Vagina (tissue), 2 donors: ENCODE data around the gene ZIC4. TPM values are rescaled to one million over a fixed set of nuclear protein-coding genes. Genes with fewer than 3 reads are reported as not detected.

Source experiments
- DNase-seq, 2 donors: peaks; one replicate each; pipeline ENCODE4 v3.0.0-alpha.2; 2017; ENCODE audit errors: extremely low spot score in 2 of 2
- H3K27ac ChIP-seq: fragments of 200-600 bp; sonication (generic); one replicate; pipeline ENCODE4 v1.5.1; 2019
- H3K27me3 ChIP-seq: fragments of 200-600 bp; sonication (generic); one replicate; pipeline ENCODE4 v1.5.1; 2019
- H3K36me3 ChIP-seq, 2 donors: fragments of 200-600 bp; sonication (generic); one replicate each; pipeline ENCODE4 v1.5.1; 2017 to 2019
- H3K4me1 ChIP-seq: fragments of 200-600 bp; sonication (generic); one replicate; pipeline ENCODE4 v1.5.1; 2019
- H3K4me3 ChIP-seq, 2 donors: fragments of 200-600 bp; sonication (generic); 1 replicate in 1 of 2; 2 replicates in 1 of 2; pipeline ENCODE4 v1.5.1; 2016 to 2019
- H3K9me3 ChIP-seq: fragments of 200-600 bp; sonication (generic); one replicate; pipeline ENCODE4 v1.5.1; 2019
- POLR2A ChIP-seq, 2 donors: fragments of 450-650 bp; IDR thresholded peaks; one replicate each; pipeline ENCODE4 v1.6.1; 2017; ENCODE audit warnings: antibody characterized with exemption in 2 of 2, mild to moderate bottlenecking in 2 of 2, moderate library complexity in 2 of 2
- POLR2AphosphoS5 ChIP-seq, 2 donors: sonication (generic); formaldehyde crosslinking; IDR thresholded peaks; one replicate each; pipeline ENCODE4 v1.9.0; 2017; ENCODE audit warnings: antibody characterized with exemption in 2 of 2, mild to moderate bottlenecking in 2 of 2, low read depth in 1 of 2; ENCODE audit not compliant: insufficient read depth in 1 of 2
- intact Hi-C: fragments of 100-400 bp; cut with DNase I; formaldehyde crosslinking; loops from one replicate; pipeline ENCODE4 v1.15.1; 2023
- total RNA-seq: library from RNA; depleted of rRNA; stranded (reverse); fragments of >200 nt; gene quantifications from one replicate; pipeline ENCODE4 v1.2.3, GENCODE V29; 2016
- TF ChIP-seq, protein P1 (sequence below), 3 experiments: fragments of 450-650 bp in 2 of 3; fragments of 200-600 bp in 1 of 3; sonication (generic) in 1 of 3; IDR thresholded peaks; one replicate each; pipeline ENCODE4 v1.5.1; 2017 to 2019; ENCODE audit warnings: antibody characterized with exemption in 3 of 3, mild to moderate bottlenecking in 2 of 3, moderate library complexity in 2 of 3

Gene ZIC4
- total RNA-seq, 1 donor from 2014 or later = not detected

DNA sequence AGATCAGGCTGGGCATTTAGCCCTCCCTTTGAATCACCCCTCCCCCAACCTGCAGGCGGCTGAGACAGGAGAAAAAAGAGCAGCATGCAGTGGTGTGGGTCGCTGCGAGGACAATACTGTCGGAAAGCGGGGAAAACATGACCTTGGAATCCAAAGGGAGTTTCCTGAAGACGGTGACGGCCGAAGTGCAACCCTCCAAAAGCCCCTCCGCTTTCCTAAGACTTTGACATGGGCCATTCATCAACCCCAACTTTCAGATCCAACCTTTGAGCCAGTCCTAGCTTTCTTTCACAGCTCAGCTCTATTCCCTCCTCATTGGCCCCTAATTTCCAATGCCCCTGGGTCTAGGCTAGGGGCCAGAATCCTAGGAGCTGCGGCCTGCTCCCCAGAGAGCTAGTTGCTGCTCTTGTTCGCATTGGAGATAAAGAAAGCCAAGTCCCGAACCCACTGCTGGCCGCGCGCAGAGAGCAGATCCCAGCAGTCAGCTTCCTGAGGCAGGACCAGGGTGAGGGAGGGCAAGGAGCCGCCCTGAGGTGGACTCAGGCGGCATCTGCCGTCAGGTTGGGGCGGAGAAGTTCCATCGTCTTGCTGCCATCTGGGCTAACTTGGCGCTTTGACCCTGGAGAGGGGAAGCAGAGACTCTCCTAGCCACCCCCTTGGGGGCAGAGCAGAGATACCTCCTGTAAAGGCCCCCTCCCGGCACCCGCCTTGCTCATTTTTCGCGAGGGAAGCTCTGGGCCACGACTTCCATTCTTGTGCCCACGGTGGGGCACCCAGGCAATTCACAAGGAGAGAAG is 914 bp downstream of the ZIC4 start:
- no peaks in the 10 kb centered on the region for H3K36me3 ChIP-seq
- H3K4me1 ChIP-seq = peaks cover 10% of the 10 kb centered on the region
- H3K27me3 ChIP-seq = peaks cover 8% of the 10 kb centered on the region
- no peaks in the 10 kb centered on the region for H3K9me3 ChIP-seq
- H3K27ac ChIP-seq = no peak overlapping the region
- TF ChIP-seq POLR2AphosphoS5 (IDR thresholded peaks at IDR 0.05; ENCODE audit: insufficient read depth in 1 of 2, low read depth in 1 of 2) = no peak
- intact Hi-C loops = no loop called here
- DNase-seq = peak; percentile 64 to 90
- no peak overlapping the region for H3K4me3 ChIP-seq

DNA sequence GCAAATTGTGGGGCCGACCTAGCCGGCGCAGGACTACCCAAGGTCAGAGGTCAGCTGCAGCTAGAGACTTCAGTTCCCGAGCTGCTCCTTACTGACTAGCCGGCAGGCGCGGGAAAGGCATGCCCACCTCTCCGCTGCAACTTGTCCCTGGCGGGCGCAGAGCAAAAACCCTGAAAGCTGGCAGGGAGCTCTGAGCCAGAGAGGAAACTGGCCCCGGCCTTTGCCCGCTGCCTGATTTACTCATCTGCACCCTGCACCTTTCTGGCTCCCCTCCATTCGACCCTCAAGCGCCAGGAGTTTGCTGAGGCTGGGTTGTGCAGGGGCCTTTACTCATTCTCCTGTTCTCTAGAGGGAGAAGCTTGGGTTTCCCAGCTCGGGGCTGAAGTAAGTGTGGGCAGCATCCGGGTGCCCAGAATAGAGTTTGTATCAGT is 1.5 kb downstream of the ZIC4 start:
- Histone ChIP-seq H3K9me3 (no peaks in the 10 kb centered on the region), H3K4me1 (peaks cover 4% of the 10 kb centered on the region), H3K27ac (no peak overlapping the region), H3K4me3 (no peak overlapping the region), H3K27me3 (peaks cover 2% of the 10 kb centered on the region), H3K36me3 (no peaks in the 10 kb centered on the region)
- DNase-seq = peak in 1 of 2 donors; percentile 70
- intact Hi-C loops = no loop called here
- TF ChIP-seq POLR2AphosphoS5 (IDR thresholded peaks at IDR 0.05; ENCODE audit: insufficient read depth in 1 of 2, low read depth in 1 of 2) (no peak), POLR2A (IDR thresholded peaks at IDR 0.05) (no peak)
- TF ChIP-seq, protein P1, sequence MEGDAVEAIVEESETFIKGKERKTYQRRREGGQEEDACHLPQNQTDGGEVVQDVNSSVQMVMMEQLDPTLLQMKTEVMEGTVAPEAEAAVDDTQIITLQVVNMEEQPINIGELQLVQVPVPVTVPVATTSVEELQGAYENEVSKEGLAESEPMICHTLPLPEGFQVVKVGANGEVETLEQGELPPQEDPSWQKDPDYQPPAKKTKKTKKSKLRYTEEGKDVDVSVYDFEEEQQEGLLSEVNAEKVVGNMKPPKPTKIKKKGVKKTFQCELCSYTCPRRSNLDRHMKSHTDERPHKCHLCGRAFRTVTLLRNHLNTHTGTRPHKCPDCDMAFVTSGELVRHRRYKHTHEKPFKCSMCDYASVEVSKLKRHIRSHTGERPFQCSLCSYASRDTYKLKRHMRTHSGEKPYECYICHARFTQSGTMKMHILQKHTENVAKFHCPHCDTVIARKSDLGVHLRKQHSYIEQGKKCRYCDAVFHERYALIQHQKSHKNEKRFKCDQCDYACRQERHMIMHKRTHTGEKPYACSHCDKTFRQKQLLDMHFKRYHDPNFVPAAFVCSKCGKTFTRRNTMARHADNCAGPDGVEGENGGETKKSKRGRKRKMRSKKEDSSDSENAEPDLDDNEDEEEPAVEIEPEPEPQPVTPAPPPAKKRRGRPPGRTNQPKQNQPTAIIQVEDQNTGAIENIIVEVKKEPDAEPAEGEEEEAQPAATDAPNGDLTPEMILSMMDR (IDR thresholded peaks at IDR 0.05) = no peak

DNA sequence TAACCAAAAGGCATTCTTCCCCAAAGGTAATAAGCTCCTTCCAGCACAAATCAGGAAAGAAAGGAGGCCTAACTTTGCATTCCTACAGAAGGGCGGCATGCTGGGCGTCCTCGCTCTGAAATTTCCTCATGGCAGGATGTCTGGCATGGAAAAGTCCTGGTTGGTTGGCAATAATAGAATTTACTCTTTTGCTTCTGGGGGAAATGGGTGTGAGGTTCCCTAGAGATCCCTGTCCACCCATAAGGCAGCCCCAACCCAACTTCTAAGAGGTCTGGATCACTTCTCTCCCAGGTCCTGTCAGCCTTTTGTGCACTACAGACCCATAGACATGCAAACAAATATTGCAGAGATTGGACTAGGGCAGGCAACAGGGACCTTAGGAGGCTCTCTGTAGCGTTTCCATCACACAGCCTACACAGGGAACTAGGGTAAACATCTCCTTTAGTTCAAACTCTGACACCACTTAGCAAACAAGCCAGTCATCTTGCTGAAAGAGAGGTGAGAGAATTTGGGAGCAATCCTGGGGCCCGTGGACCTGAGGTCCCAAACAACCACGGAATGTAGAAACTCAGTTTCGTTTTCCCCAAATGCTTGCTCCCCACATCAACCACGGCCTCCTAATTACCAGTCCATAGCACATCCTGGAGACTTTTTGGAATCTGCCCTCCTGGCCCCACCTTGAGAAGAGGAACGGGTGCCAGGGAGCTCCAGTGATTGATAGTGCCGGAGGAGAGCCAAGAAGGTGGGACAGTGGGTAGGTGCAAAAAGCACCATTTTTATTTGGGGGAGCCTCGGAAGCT is 2.1 kb downstream of the ZIC4 start:
- Histone ChIP-seq H3K9me3 (no peaks in the 10 kb centered on the region), H3K4me1 (no peaks in the 10 kb centered on the region), H3K27me3 (no peaks in the 10 kb centered on the region), H3K4me3 (no peak overlapping the region), H3K36me3 (no peaks in the 10 kb centered on the region), H3K27ac (no peak overlapping the region)
- peak in 1 of 2 donors; percentile 54 for DNase-seq
- intact Hi-C loops = no loop called here
- TF ChIP-seq POLR2A (IDR thresholded peaks at IDR 0.05) (no peak), POLR2AphosphoS5 (IDR thresholded peaks at IDR 0.05; ENCODE audit: insufficient read depth in 1 of 2, low read depth in 1 of 2) (no peak)
- TF ChIP-seq, protein P1 (IDR thresholded peaks at IDR 0.05) = no peak

DNA sequence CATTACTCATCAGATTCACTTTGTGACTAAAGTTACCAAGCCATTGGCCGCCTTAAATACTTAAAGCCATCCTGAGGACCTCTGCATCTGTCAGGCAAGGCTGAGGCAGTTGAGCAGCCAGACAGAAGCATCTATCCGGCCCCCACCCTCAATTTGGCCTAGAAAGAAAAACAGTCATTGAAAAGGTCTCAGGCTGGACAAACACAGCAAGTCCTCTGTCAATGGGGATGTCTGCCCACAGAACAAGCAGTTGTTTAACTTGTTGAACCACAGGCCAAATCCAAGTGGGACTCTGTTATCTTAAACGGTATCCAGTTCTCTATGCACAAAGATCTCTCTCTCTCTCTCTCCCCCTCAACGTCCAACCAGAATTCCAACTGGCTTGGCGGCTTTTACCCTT is 2.8 kb downstream of the ZIC4 start:
- Histone ChIP-seq H3K9me3 (no peaks in the 10 kb centered on the region), H3K27me3 (no peaks in the 10 kb centered on the region), H3K4me3 (no peak overlapping the region), H3K36me3 (no peaks in the 10 kb centered on the region), H3K4me1 (no peaks in the 10 kb centered on the region), H3K27ac (no peak overlapping the region)
- peak in 1 of 2 donors; percentile 47 for DNase-seq
- intact Hi-C loops = no loop called here
- TF ChIP-seq POLR2AphosphoS5 (IDR thresholded peaks at IDR 0.05; ENCODE audit: insufficient read depth in 1 of 2, low read depth in 1 of 2) = no peak
- TF ChIP-seq, protein P1 (IDR thresholded peaks at IDR 0.05) = no peak
- no peak for TF ChIP-seq POLR2A (IDR thresholded peaks at IDR 0.05)

DNA sequence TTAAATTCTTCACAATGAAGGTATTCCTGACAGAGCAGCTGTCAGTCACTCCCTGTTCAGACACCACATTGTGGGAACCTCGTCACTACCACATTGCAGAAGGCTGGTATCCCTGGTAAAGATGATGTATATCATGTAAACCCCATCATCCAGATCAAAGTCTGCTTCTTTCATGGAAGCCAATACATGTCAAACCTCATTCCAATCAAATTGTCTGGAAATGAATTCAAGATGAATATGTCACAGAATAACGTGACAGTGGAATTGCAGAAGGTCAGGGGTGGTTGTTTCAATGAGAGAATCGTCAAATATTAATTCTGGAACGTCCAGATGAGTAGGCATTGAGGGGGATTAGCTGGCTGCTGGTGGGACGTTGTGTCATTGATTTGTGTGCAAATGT is 4.2 kb downstream of the ZIC4 start:
- no peak for TF ChIP-seq POLR2AphosphoS5 (IDR thresholded peaks at IDR 0.05; ENCODE audit: insufficient read depth in 1 of 2, low read depth in 1 of 2)
- no peak for TF ChIP-seq POLR2A (IDR thresholded peaks at IDR 0.05)
- TF ChIP-seq, protein P1 (IDR thresholded peaks at IDR 0.05) = no peak
- no peak for DNase-seq
- H3K4me1 ChIP-seq = peaks cover under 1% of the 10 kb centered on the region
- no peak overlapping the region for H3K27ac ChIP-seq
- intact Hi-C loops = no loop called here
- no peaks in the 10 kb centered on the region for H3K9me3 ChIP-seq
- no peaks in the 10 kb centered on the region for H3K36me3 ChIP-seq
- no peak overlapping the region for H3K4me3 ChIP-seq
- peaks cover 8% of the 10 kb centered on the region for H3K27me3 ChIP-seq
